GM10248 (cell line): ENCODE results near the gene DNMT3B.

Experiments used
- CTCF ChIA-PET: fragments of 300-600 bp; sonication (Branson Sonifier 250); formaldehyde crosslinking; extraction: SDS; loops from one replicate; lab custom pipeline; 2021; ENCODE audit warnings: antibody characterized with exemption; lab: Yijun Ruan, JAX
- POLR2A ChIA-PET: fragments of 350-650 bp; sonication (Branson Sonifier 250); formaldehyde crosslinking; extraction: SDS; loops from one replicate; lab custom pipeline; 2020; ENCODE audit warnings: antibody characterized with exemption; lab: Yijun Ruan, JAX
- DNase-seq: peaks from one replicate; pipeline ENCODE4 v3.0.0; 2012; ENCODE audit errors: extremely low spot score
- CTCF ChIP-seq: IDR thresholded peaks from 2 replicates; pipeline ENCODE4 v1.5.1; 2012; ENCODE audit warnings: mild to moderate bottlenecking, low read depth; ENCODE audit errors: extremely low read depth, missing control alignments, control extremely low read depth

DNMT3B gene

GRCh38 chr20:32820698-32821377, 58.7 kb downstream of the DNMT3B start:
- no peak for TF ChIP-seq CTCF
- CTCF ChIA-PET, result interaction anchor here (0.7 to 2.2 kb wide), 7 partner anchors 9 to 44 kb away, joined by 3 to 7 read pairs (median 3); no protein-coding TSS in a partner anchor
- POLR2A ChIA-PET, result interaction anchor here (1.6 kb wide), 1 partner anchor 9 kb away, joined by 5 read pairs; no protein-coding TSS in a partner anchor
- DNase-seq, result no peak

- no peak for DNase-seq
- CTCF ChIA-PET, result interaction anchor here (1.7 kb wide), 1 partner anchor 33 kb away, joined by 6 read pairs; no protein-coding TSS in a partner anchor
- POLR2A ChIA-PET, result interaction anchor here (0.8 kb wide), 1 partner anchor 8 kb away, joined by 3 read pairs; no protein-coding TSS in a partner anchor
- no peak for TF ChIP-seq CTCF
Observed at GRCh38 chr20:32822225-32822624, 60.0 kb downstream of the DNMT3B start.

GRCh38 chr20:32823078-32823477, 60.9 kb downstream of the DNMT3B start:
- POLR2A ChIA-PET, result no interaction called here

GRCh38 chr20:32823737-32824588, 61.8 kb downstream of the DNMT3B start:
- POLR2A ChIA-PET, result interaction anchor here (0.7 kb wide), 1 partner anchor 153 kb away, joined by 4 read pairs; no protein-coding TSS in a partner anchor

More at GRCh38 chr20:32823078-32823477, 60.9 kb downstream of the DNMT3B start:
- no peak for TF ChIP-seq CTCF
- no peak for DNase-seq
- CTCF ChIA-PET, result interaction anchor here (1.3 kb wide), 1 partner anchor 33 kb away, joined by 8 read pairs; no protein-coding TSS in a partner anchor

GRCh38 chr20:32828029-32828680, 66.0 kb downstream of the DNMT3B start:
- ChIA-PET CTCF (no interaction called here), POLR2A (no interaction called here)
- DNase-seq, result no peak
- no peak for TF ChIP-seq CTCF

More at GRCh38 chr20:32823737-32824588, 61.8 kb downstream of the DNMT3B start:
- DNase-seq, result no peak
- CTCF ChIA-PET, result interaction anchor here (1.3 kb wide), 1 partner anchor 34 kb away, joined by 8 read pairs; no protein-coding TSS in a partner anchor
- TF ChIP-seq CTCF, result no peak
